Prostate gland (tissue), 2 donors: ENCODE results near the gene PIGM. TPM values are rescaled to one million over a fixed set of nuclear protein-coding genes. Genes with fewer than 3 reads are reported as not detected.

Source experiments
- DNase-seq: peaks from one replicate; pipeline ENCODE4 v3.0.0-alpha.2; 2019; ENCODE audit warnings: low spot score
- H3K27ac ChIP-seq, 2 donors: fragments of 200-600 bp; sonication (generic); 2 replicates each; pipeline ENCODE4 v1.5.1; 2017 to 2019
- H3K27me3 ChIP-seq: fragments of 200-600 bp; sonication (generic); replicated peaks from 2 replicates; pipeline ENCODE4 v1.5.1; 2019; ENCODE audit not compliant: insufficient read depth
- H3K36me3 ChIP-seq, 2 donors: fragments of 200-600 bp; sonication (generic); 1 replicate in 1 of 2; 2 replicates in 1 of 2; pipeline versions ENCODE4 v1.5.1 to v1.8.1; 2017 to 2019
- H3K4me1 ChIP-seq: fragments of 200-600 bp; sonication (generic); replicated peaks from 2 replicates; pipeline ENCODE4 v1.5.1; 2019
- H3K4me3 ChIP-seq, 2 donors: fragments of 200-600 bp; sonication (generic); 2 replicates each; pipeline ENCODE4 v1.5.1; 2017 to 2019
- H3K9me3 ChIP-seq: fragments of 200-600 bp; sonication (generic); 2 replicates; pipeline ENCODE4 v1.5.1; 2017
- POLR2A ChIP-seq: fragments of 450-650 bp; IDR thresholded peaks from one replicate; pipeline ENCODE4 v1.6.1; 2016; ENCODE audit warnings: antibody characterized with exemption, mild to moderate bottlenecking
- POLR2AphosphoS5 ChIP-seq: sonication (generic); formaldehyde crosslinking; IDR thresholded peaks from one replicate; pipeline ENCODE4 v1.6.1; 2017; ENCODE audit warnings: antibody characterized with exemption
- WGBS: methylation state at CpG from one replicate; pipeline ENCODE4 v1.1.5; 2018; 5-methylcytosine and 5-hydroxymethylcytosine counted together
- intact Hi-C: fragments of 100-400 bp; cut with DNase I; formaldehyde crosslinking; loops from one replicate; pipeline ENCODE4 v1.14.2; 2022
- total RNA-seq, 2 donors: library from RNA; depleted of rRNA; stranded (reverse); fragments of >200 nt; gene quantifications; one replicate each; pipeline ENCODE4 v1.1.0, GENCODE V29; 2016
- TF ChIP-seq, protein P1 (sequence below), 4 experiments: fragments of 200-600 bp in 2 of 4; fragments of 450-650 bp in 2 of 4; sonication (generic) in 2 of 4; IDR thresholded peaks; 1 replicate in 3 of 4; 2 replicates in 1 of 4; pipeline ENCODE4 v1.5.1; 2016 to 2019; ENCODE audit warnings: antibody characterized with exemption in 4 of 4, mild to moderate bottlenecking in 2 of 4, moderate library complexity in 2 of 4

PIGM gene
- total RNA-seq, 2 donors from 2014 or later, result 5.9 to 8.4 TPM

DNA sequence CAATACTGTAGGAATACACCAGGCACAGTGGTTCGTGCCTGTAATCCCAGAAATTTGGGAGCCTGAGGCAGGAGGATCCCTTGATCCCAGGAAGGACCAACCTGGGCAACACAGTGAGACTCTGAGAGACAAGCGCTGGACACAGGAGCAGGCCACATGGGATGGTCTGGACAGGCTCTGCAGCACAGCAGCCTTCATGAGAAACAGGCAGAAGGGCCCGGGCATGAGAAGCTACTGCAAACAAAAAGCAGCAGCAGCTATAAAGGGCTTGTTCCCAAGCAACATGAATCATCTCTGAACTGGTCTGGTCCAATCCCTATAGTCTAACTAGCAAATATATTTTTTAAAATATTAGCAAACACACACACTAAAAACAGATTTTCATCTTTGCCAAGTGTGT, 42.2 kb downstream of the PIGM start:
- H3K4me1 ChIP-seq, result no peaks in the 10 kb centered on the region
- H3K36me3 ChIP-seq, result no peaks in the 10 kb centered on the region
- 75% methylated on average over 3 of the region's 3 CpGs for WGBS
- TF ChIP-seq POLR2A (no peak), POLR2AphosphoS5 (no peak)
- TF ChIP-seq, protein P1, sequence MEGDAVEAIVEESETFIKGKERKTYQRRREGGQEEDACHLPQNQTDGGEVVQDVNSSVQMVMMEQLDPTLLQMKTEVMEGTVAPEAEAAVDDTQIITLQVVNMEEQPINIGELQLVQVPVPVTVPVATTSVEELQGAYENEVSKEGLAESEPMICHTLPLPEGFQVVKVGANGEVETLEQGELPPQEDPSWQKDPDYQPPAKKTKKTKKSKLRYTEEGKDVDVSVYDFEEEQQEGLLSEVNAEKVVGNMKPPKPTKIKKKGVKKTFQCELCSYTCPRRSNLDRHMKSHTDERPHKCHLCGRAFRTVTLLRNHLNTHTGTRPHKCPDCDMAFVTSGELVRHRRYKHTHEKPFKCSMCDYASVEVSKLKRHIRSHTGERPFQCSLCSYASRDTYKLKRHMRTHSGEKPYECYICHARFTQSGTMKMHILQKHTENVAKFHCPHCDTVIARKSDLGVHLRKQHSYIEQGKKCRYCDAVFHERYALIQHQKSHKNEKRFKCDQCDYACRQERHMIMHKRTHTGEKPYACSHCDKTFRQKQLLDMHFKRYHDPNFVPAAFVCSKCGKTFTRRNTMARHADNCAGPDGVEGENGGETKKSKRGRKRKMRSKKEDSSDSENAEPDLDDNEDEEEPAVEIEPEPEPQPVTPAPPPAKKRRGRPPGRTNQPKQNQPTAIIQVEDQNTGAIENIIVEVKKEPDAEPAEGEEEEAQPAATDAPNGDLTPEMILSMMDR (IDR thresholded peaks at IDR 0.05), result no peak
- no peak for DNase-seq
- no peak overlapping the region for H3K4me3 ChIP-seq
- no peaks in the 10 kb centered on the region for H3K27me3 ChIP-seq
- no peaks in the 10 kb centered on the region for H3K9me3 ChIP-seq
- H3K27ac ChIP-seq, result no peak overlapping the region
- intact Hi-C loops, result no loop called here

DNA sequence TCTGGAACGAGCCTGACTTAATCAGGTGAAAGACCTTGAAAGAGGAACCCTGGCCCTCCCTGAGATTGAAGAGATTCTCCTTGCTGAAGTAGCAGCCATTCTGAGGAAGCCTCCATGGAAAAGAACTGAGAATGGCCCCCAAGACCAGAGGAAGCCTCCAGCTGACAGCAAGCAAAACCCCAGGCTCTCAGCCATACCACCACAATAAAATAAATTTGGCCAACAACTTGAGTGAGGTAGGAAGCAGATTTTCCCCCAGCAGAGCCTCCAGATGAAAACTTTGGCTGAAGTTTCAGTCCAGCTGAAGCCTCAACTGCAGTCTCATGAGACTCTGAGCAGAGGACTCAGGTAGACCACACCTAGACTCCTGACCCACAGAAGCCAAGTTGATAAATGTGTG, 43.8 kb downstream of the PIGM start:
- TF ChIP-seq, protein P1 (IDR thresholded peaks at IDR 0.05), result no peak
- no peak for TF ChIP-seq POLR2AphosphoS5
- TF ChIP-seq POLR2A, result no peak
- WGBS, result 76% methylated on average over 1 of the region's 1 CpG

DNA sequence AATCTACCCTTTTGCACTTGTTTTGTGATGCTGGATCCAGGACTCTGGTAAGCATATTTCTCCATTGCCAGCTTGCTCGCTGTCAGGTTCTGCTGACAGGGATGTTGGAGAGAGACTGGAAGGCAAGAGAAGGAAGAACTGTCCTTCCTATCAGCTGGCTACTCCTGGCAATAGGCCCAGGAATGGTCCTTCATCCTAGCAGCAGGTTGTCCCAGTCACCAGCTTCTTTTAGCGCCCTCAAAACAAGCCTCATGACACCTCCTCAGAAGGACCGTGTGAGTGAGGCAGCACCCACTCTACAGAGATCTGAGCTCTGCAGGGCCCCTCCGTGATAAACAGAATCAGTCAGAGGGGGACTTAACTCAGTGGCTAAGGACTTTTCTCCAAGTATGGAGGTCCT, 44.6 kb downstream of the PIGM start:
- Histone ChIP-seq H3K4me3 (no peak overlapping the region), H3K27ac (no peak overlapping the region), H3K36me3 (no peaks in the 10 kb centered on the region), H3K9me3 (no peaks in the 10 kb centered on the region), H3K27me3 (no peaks in the 10 kb centered on the region), H3K4me1 (no peaks in the 10 kb centered on the region)
- no peak for DNase-seq
- intact Hi-C loops, result no loop called here
- 76% methylated on average over 4 of the region's 4 CpGs for WGBS
- TF ChIP-seq POLR2AphosphoS5 (no peak), POLR2A (no peak)
- TF ChIP-seq, protein P1 (IDR thresholded peaks at IDR 0.05), result no peak

More for the DNA sequence above, 43.8 kb downstream of the PIGM start:
- Histone ChIP-seq H3K27me3 (no peaks in the 10 kb centered on the region), H3K9me3 (no peaks in the 10 kb centered on the region), H3K4me3 (no peak overlapping the region), H3K4me1 (no peaks in the 10 kb centered on the region), H3K36me3 (no peaks in the 10 kb centered on the region), H3K27ac (no peak overlapping the region)
- intact Hi-C loops, result no loop called here
- no peak for DNase-seq

DNA sequence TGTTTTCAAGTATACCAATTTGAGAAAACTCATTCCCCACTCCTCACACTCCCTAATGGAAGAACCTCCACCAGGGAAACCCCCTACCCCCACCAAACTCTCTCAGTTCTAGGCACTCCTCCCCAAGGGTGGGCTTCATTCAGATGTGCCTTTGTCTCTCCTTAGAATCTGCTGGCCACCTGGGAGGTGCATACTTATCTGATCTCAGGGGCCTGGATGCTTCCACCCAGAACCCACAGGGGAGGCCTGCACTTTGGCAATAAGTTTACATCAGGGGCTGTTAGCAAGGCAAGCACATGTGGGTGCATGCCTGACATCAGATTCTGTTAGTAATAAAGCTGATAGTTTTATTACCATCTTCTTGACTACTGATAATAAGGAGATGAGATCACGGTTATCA, 45.3 kb downstream of the PIGM start:
- Histone ChIP-seq H3K4me1 (no peaks in the 10 kb centered on the region), H3K27me3 (no peaks in the 10 kb centered on the region), H3K9me3 (no peaks in the 10 kb centered on the region), H3K4me3 (no peak overlapping the region), H3K36me3 (no peaks in the 10 kb centered on the region), H3K27ac (no peak overlapping the region)
- 73% methylated on average over 1 of the region's 1 CpG for WGBS
- intact Hi-C loops, result no loop called here
- TF ChIP-seq, protein P1 (IDR thresholded peaks at IDR 0.05), result no peak
- TF ChIP-seq POLR2A, result no peak
- no peak for TF ChIP-seq POLR2AphosphoS5
- no peak for DNase-seq

DNA sequence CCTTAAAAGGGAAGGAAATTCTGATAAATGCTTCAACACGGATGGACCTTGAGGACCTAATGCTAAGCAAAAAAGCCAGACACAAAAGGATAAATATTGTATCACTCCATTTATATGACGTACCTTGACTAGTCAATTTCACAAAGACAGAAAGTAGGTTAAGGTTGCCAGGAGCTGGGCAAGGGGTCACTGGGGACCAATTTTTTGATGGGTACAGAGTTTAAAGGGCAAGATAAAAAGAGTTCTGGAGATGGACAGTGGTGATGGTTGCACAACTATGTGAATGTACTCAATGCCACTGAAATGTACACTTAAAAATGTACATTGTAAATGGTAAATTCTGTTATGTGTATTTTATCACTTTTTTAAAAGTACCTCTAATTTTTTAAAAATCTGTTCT, 45.7 kb downstream of the PIGM start:
- H3K36me3 ChIP-seq, result no peaks in the 10 kb centered on the region
- H3K4me1 ChIP-seq, result no peaks in the 10 kb centered on the region
- WGBS, result 92% methylated on average over 2 of the region's 2 CpGs
- H3K27ac ChIP-seq, result no peak overlapping the region
- intact Hi-C loops, result no loop called here
- TF ChIP-seq POLR2AphosphoS5, result no peak
- TF ChIP-seq, protein P1 (IDR thresholded peaks at IDR 0.05), result no peak
- TF ChIP-seq POLR2A, result no peak
- H3K9me3 ChIP-seq, result no peaks in the 10 kb centered on the region
- H3K4me3 ChIP-seq, result no peak overlapping the region
- H3K27me3 ChIP-seq, result no peaks in the 10 kb centered on the region
- DNase-seq, result no peak
